Psoas muscle (tissue), 8 donors: ENCODE data around the gene TKTL1. TPM values are rescaled to one million over a fixed set of nuclear protein-coding genes. Genes with fewer than 3 reads are reported as not detected.

Experiments
- ATAC-seq, 4 donors: fragments of 200-7000 bp; cut with Tn5 transposase; one replicate each; pipeline ENCODE4 v1.9.1; 2020; ENCODE audit warnings: moderate library complexity in 3 of 4, mild to moderate bottlenecking in 2 of 4
- DNase-seq, 2 donors: peaks; one replicate each; pipeline ENCODE4 v3.0.0-alpha.2; 2020
- H3K27ac ChIP-seq: fragments of 200-600 bp; one replicate; pipeline ENCODE4 v1.8.0; 2022
- H3K27me3 ChIP-seq, 3 donors: fragments of 200-600 bp in 1 of 3; one replicate each; pipeline versions ENCODE4 v1.6.1 to v1.8.0; 2013 to 2022; ENCODE audit warnings: low read length in 2 of 3, mild to moderate bottlenecking in 2 of 3, moderate library complexity in 1 of 3; ENCODE audit not compliant: insufficient read depth in 3 of 3
- H3K36me3 ChIP-seq, 2 donors: fragments of 200-600 bp in 1 of 2; one replicate each; pipeline versions ENCODE4 v1.6.1 to v1.8.0; 2013 to 2022; ENCODE audit warnings: low read depth in 1 of 2, mild to moderate bottlenecking in 1 of 2, moderate library complexity in 1 of 2; ENCODE audit not compliant: insufficient read depth in 1 of 2
- H3K4me1 ChIP-seq: fragments of 200-600 bp; one replicate; pipeline ENCODE4 v1.8.0; 2022
- H3K4me3 ChIP-seq: fragments of 200-600 bp; one replicate; pipeline ENCODE4 v1.8.0; 2022; ENCODE audit warnings: mild to moderate bottlenecking
- H3K9me3 ChIP-seq: fragments of 200-600 bp; one replicate; pipeline ENCODE4 v1.8.0; 2022
- CTCF ChIP-seq: fragments of 200-600 bp; IDR thresholded peaks from one replicate; pipeline ENCODE4 v1.8.0; 2022; ENCODE audit warnings: antibody characterized with exemption
- WGBS, 3 donors: extraction: QIAGEN DNeasy Blood & Tissue Kit; methylation state at CpG; one replicate each; pipeline versions ENCODE4 v1.1.6 to v1.1.7; 2013; 5-methylcytosine and 5-hydroxymethylcytosine counted together
- intact Hi-C, 2 donors: fragments of 100-400 bp; cut with DNase I; formaldehyde crosslinking; loops; one replicate each; pipeline versions ENCODE4 v1.11.0 to v1.14.2; 2022
- polyA plus RNA-seq, 3 donors: library from polyadenylated mRNA; stranded (reverse); fragments of 200-250 nt; gene quantifications; one replicate each; pipeline ENCODE4 v1.2.3, GENCODE V29; 2013
- total RNA-seq, 4 donors: library from RNA; stranded (reverse); fragmentation: NEBNext Ultra II Directional in 2 of 4; extraction: Animal tissue kit (Norgen Biotek cat#: 25700) in 2 of 4; gene quantifications; one replicate each; pipeline versions ENCODE4 v1.2.1 to v1.2.4, GENCODE V29; 2021 to 2023
- donor health status: healthy with polysubstance abuse.
- donor health status: DM: no; HTN: no; CAD: no; lungs with moderate emphysema.
- donor health status: Bipolar disorder and iron deficiency.
- donor health status: healthy.
- donor health status: DM: yes; HTN: yes; CAD: no.
- donor health status: DM: no; HTN: no; CAD: no.
- donor health status: DM: no; HTN: no; CAD: no.
- donor health status: DM: yes; HTN: yes; CAD: no.

The TKTL1 gene
- total and polyA plus RNA-seq, 7 donors = 0.19 to 0.52 (median 0.28) TPM; not detected in 1

- no peaks in the 10 kb centered on the region for H3K9me3 ChIP-seq
These were observed 79.5 kb downstream of the TKTL1 start for GRCh38 chrX:154375156-154375504.

GRCh38 chrX:154376774-154377173 lies 81.2 kb downstream of the TKTL1 start:
- TF ChIP-seq CTCF = no peak
- Histone ChIP-seq H3K27ac (peak overlapping the region; percentile 88), H3K27me3 (no peaks in the 10 kb centered on the region), H3K9me3 (no peaks in the 10 kb centered on the region), H3K4me1 (peaks cover 5% of the 10 kb centered on the region), H3K36me3 (peaks cover 0 to 2% of the 10 kb centered on the region in 2 donors), H3K4me3 (no peak overlapping the region)
- intact Hi-C loops = no loop called here
- no peak for DNase-seq
- no peak for ATAC-seq
- 72 to 100% (median 86%) methylated on average over 2 to 3 of the region's 3 CpGs for WGBS, 3 donors

More at GRCh38 chrX:154375156-154375504, 79.5 kb downstream of the TKTL1 start:
- 67 to 77% (median 72%) methylated on average over 10 of the region's 10 CpGs for WGBS, 3 donors
- Histone ChIP-seq H3K4me1 (peaks cover 5% of the 10 kb centered on the region), H3K4me3 (peak overlapping the region; percentile 62), H3K27ac (peak overlapping the region; percentile 72), H3K36me3 (no peaks in the 10 kb centered on the region), H3K27me3 (no peaks in the 10 kb centered on the region)
- ATAC-seq (no peak), DNase-seq (no peak)
- TF ChIP-seq CTCF = no peak
- intact Hi-C loops = loop anchor here in 1 of 2 donors (2.0 kb wide), 1 partner anchor 160 kb away; no protein-coding TSS in a partner anchor

- TF ChIP-seq CTCF = no peak
- peaks cover 5% of the 10 kb centered on the region for H3K4me1 ChIP-seq
- intact Hi-C loops = no loop called here
- no peaks in the 10 kb centered on the region for H3K9me3 ChIP-seq
- DNase-seq (peak; percentile 67 to 76), ATAC-seq (peak; percentile 0 to 4 (median 2))
- peak overlapping the region; percentile 64 for H3K4me3 ChIP-seq
- H3K27ac ChIP-seq = peak overlapping the region; percentile 88
- WGBS, 3 donors = 0 to 42% (median 1%) methylated on average over 21 to 79 of the region's 79 CpGs
- H3K36me3 ChIP-seq = peaks cover 0 to 5% of the 10 kb centered on the region in 2 donors
- no peaks in the 10 kb centered on the region for H3K27me3 ChIP-seq
These were observed 82.6 kb downstream of the TKTL1 start for GRCh38 chrX:154378059-154378798.

- peak; percentile 98 for DNase-seq
- ATAC-seq = peak; percentile 87 to 90 (median 88)
- TF ChIP-seq CTCF = peak; percentile 9
- Histone ChIP-seq H3K27ac (peak within 1 kb of the TSS; percentile 95), H3K36me3 (peaks cover 0 to 5% of the 10 kb centered on the region in 2 donors), H3K9me3 (no peaks in the 10 kb centered on the region), H3K4me1 (peaks cover 3% of the 10 kb centered on the region), H3K27me3 (no peaks in the 10 kb centered on the region), H3K4me3 (peak within 1 kb of the TSS; percentile 76)
- WGBS, 3 donors = 0 to 42% (median 0%) methylated on average over 50 to 102 of the region's 103 CpGs
- intact Hi-C loops = no loop called here
These were observed 83.4 kb downstream of the TKTL1 start, which contains the start of gene EMD for GRCh38 chrX:154378799-154379568. EMD (plus strand) TSS chrX:154379295; CDS start chrX:154379485, 190 bp downstream.
